ENCODE measurements around the gene GNG2. TPM values are rescaled to one million over a fixed set of nuclear protein-coding genes. Genes with fewer than 3 reads are reported as not detected.

GNG2 gene
- total RNA-seq, 1 experiment from 2014 or later: 18.9 TPM

GRCh38 chr14:51931308-51931707 is 70.9 kb downstream of the GNG2 start:
- H3K9me3 ChIP-seq (ENCODE audit: low read depth, low read length, poor library complexity, severe bottlenecking): no peaks in the 10 kb centered on the region
- intact Hi-C loops (cut with micrococcal nuclease; ENCODE audit: unreplicated experiment): no loop called here
- TF ChIP-seq EZH2 (IDR thresholded peaks at IDR 0.05; ENCODE audit: borderline replicate concordance, low read depth, low read length, poor library complexity, severe bottlenecking) (no peak), CTCF (conservative IDR thresholded peaks at IDR 0.05; ENCODE audit: low read depth, low read length) (no peak)

GRCh38 chr14:51933191-51933590 is 72.8 kb downstream of the GNG2 start:
- intact Hi-C loops (cut with micrococcal nuclease; ENCODE audit: unreplicated experiment): no loop called here
- no TSS peak for BruUV-seq (replicated peaks)
- TF ChIP-seq EZH2 (IDR thresholded peaks at IDR 0.05; ENCODE audit: borderline replicate concordance, low read depth, low read length, poor library complexity, severe bottlenecking) (no peak), CTCF (conservative IDR thresholded peaks at IDR 0.05; ENCODE audit: low read depth, low read length) (no peak)
- no peak for DNase-seq (ENCODE audit: low spot score)
- no peak overlapping the region for H3K4me3 ChIP-seq (ENCODE audit: low read depth, low read length, poor library complexity, severe bottlenecking)
- no peaks in the 10 kb centered on the region for H3K36me3 ChIP-seq (ENCODE audit: insufficient read depth, low read length, poor library complexity, severe bottlenecking)
- no peaks in the 10 kb centered on the region for H3K9me3 ChIP-seq (ENCODE audit: low read depth, low read length, poor library complexity, severe bottlenecking)
- no peaks in the 10 kb centered on the region for H3K27me3 ChIP-seq (replicated peaks; ENCODE audit: insufficient read depth, low read depth, low read length, poor library complexity)
- H3K4me1 ChIP-seq (ENCODE audit: insufficient read depth, low read length, poor library complexity, severe bottlenecking): no peaks in the 10 kb centered on the region
- no peak overlapping the region for H3K27ac ChIP-seq (ENCODE audit: low read depth, low read length, poor library complexity, severe bottlenecking)
- POLR2A ChIA-PET (ENCODE audit: low non-redundant PET): no interaction called here
- CTCF ChIA-PET: no interaction called here

More at GRCh38 chr14:51931308-51931707, 70.9 kb downstream of the GNG2 start:
- POLR2A ChIA-PET (ENCODE audit: low non-redundant PET): no interaction called here
- H3K27ac ChIP-seq (ENCODE audit: low read depth, low read length, poor library complexity, severe bottlenecking): no peak overlapping the region
- no peaks in the 10 kb centered on the region for H3K27me3 ChIP-seq (replicated peaks; ENCODE audit: insufficient read depth, low read depth, low read length, poor library complexity)
- DNase-seq (ENCODE audit: low spot score): no peak
- no peaks in the 10 kb centered on the region for H3K4me1 ChIP-seq (ENCODE audit: insufficient read depth, low read length, poor library complexity, severe bottlenecking)
- H3K36me3 ChIP-seq (ENCODE audit: insufficient read depth, low read length, poor library complexity, severe bottlenecking): no peaks in the 10 kb centered on the region
- no peak overlapping the region for H3K4me3 ChIP-seq (ENCODE audit: low read depth, low read length, poor library complexity, severe bottlenecking)
- BruUV-seq (replicated peaks): no TSS peak
- CTCF ChIA-PET: no interaction called here

GRCh38 chr14:51938137-51938536 is 77.7 kb downstream of the GNG2 start:
- POLR2A ChIA-PET (ENCODE audit: low non-redundant PET): no interaction called here
- H3K4me3 ChIP-seq (ENCODE audit: low read depth, low read length, poor library complexity, severe bottlenecking): no peak overlapping the region
- H3K4me1 ChIP-seq (ENCODE audit: insufficient read depth, low read length, poor library complexity, severe bottlenecking): peaks cover 13% of the 10 kb centered on the region
- no peaks in the 10 kb centered on the region for H3K9me3 ChIP-seq (ENCODE audit: low read depth, low read length, poor library complexity, severe bottlenecking)
- TF ChIP-seq EZH2 (IDR thresholded peaks at IDR 0.05; ENCODE audit: borderline replicate concordance, low read depth, low read length, poor library complexity, severe bottlenecking) (no peak), CTCF (conservative IDR thresholded peaks at IDR 0.05; ENCODE audit: low read depth, low read length) (no peak)
- intact Hi-C loops (cut with micrococcal nuclease; ENCODE audit: unreplicated experiment): no loop called here
- BruUV-seq (replicated peaks): no TSS peak
- CTCF ChIA-PET: no interaction called here
- DNase-seq (ENCODE audit: low spot score): no peak
- H3K27ac ChIP-seq (ENCODE audit: low read depth, low read length, poor library complexity, severe bottlenecking): no peak overlapping the region
- H3K36me3 ChIP-seq (ENCODE audit: insufficient read depth, low read length, poor library complexity, severe bottlenecking): no peaks in the 10 kb centered on the region
- no peaks in the 10 kb centered on the region for H3K27me3 ChIP-seq (replicated peaks; ENCODE audit: insufficient read depth, low read depth, low read length, poor library complexity)
